GM12878 (cell line): Measurements from ENCODE around the gene ATG101. TPM values are rescaled to one million over a fixed set of nuclear protein-coding genes. Genes with fewer than 3 reads are reported as not detected.

Experiments used
- ATAC-seq: fragments of 200-7000 bp; cut with Tn5 transposase; 3 replicates; pipeline ENCODE4 v1.9.1; 2020; ENCODE audit warnings: mild to moderate bottlenecking, moderate library complexity
- BruUV-seq: library from RNA; stranded (reverse); fragments of 400-500 nt; replicated peaks from 2 replicates; lab custom pipeline; 2021; lab: Mats Ljungman, UMichigan
- CTCF ChIA-PET: fragments of 300-600 bp; sonication (Branson Sonifier 250); formaldehyde crosslinking; extraction: SDS; loops from one replicate; lab custom pipeline; 2021; ENCODE audit warnings: inconsistent platforms; lab: Yijun Ruan, JAX
- POLR2A ChIA-PET: fragments of 350-600 bp; formaldehyde crosslinking; extraction: SDS; loops from one replicate; lab custom pipeline; 2021; ENCODE audit warnings: inconsistent platforms; lab: Charles Lee
- RAD21 ChIA-PET: fragments of 300-600 bp; sonication (Branson Sonifier 250); formaldehyde crosslinking; loops from one replicate; lab custom pipeline; 2023; ENCODE audit warnings: antibody characterized with exemption; ENCODE audit not compliant: unreplicated experiment; lab: Charles Lee
- SMC1A ChIA-PET: fragments of 300-600 bp; sonication (Branson Sonifier 250); formaldehyde crosslinking; loops from one replicate; lab custom pipeline; 2023; ENCODE audit not compliant: unreplicated experiment, uncharacterized antibody; lab: Charles Lee
- DNase-seq: peaks from one replicate; pipeline ENCODE4 v3.0.0-alpha.2; 2011; ENCODE audit warnings: low read depth, low spot score
- FAIRE-seq: peaks from 3 replicates; lab custom pipeline; 2011; peaks lifted over from hg19 to GRCh38; lab: Jason Lieb, UNC
- H2AFZ ChIP-seq: 2 replicates; pipeline ENCODE4 v1.6.0; 2011; ENCODE audit warnings: low read depth, low read length, control low read depth; ENCODE audit not compliant: control insufficient read depth
- H3K27ac ChIP-seq: 2 replicates; pipeline ENCODE4 v1.5.1; 2011; ENCODE audit warnings: control low read depth; ENCODE audit not compliant: control insufficient read depth, insufficient read depth
- H3K27me3 ChIP-seq, 2 experiments: replicated peaks in 1 of 2; 2 replicates each; pipeline versions ENCODE4 v1.6.0 to v1.6.1; 2011; ENCODE audit warnings: low read length in 1 of 2; ENCODE audit not compliant: control insufficient read depth in 2 of 2, insufficient read depth in 2 of 2
- H3K36me3 ChIP-seq, 2 experiments: 2 replicates each; pipeline ENCODE4 v1.5.1; 2011; ENCODE audit warnings: low read length in 1 of 2; ENCODE audit not compliant: control insufficient read depth in 2 of 2, insufficient read depth in 2 of 2
- H3K4me1 ChIP-seq: 2 replicates; pipeline ENCODE4 v1.6.1; 2011; ENCODE audit warnings: mild to moderate bottlenecking, low read length, moderate library complexity, mixed read lengths; ENCODE audit not compliant: control insufficient read depth, insufficient read depth
- H3K4me2 ChIP-seq: 2 replicates; pipeline ENCODE4 v1.6.0; 2011; ENCODE audit warnings: control low read depth; ENCODE audit not compliant: control insufficient read depth, insufficient read depth
- H3K4me3 ChIP-seq: fragments of 200-600 bp; sonication (generic); 2 replicates; pipeline ENCODE4 v1.5.1; 2016
- H3K79me2 ChIP-seq: 2 replicates; pipeline ENCODE4 v1.6.0; 2011; ENCODE audit warnings: low read length; ENCODE audit not compliant: control insufficient read depth, insufficient read depth
- H3K9ac ChIP-seq: 2 replicates; pipeline ENCODE4 v1.8.0; 2011; ENCODE audit warnings: low read length, control low read depth, mixed read lengths; ENCODE audit not compliant: control insufficient read depth, insufficient read depth
- H3K9me3 ChIP-seq: replicated peaks from 3 replicates; pipeline ENCODE4 v1.5.1; 2011; ENCODE audit warnings: mild to moderate bottlenecking, low read length; ENCODE audit not compliant: control insufficient read depth, insufficient read depth
- H4K20me1 ChIP-seq: 2 replicates; pipeline ENCODE4 v1.6.0; 2011; ENCODE audit not compliant: control insufficient read depth, insufficient read depth
- BACH1 ChIP-seq: fragments of 450-650 bp; IDR thresholded peaks from 2 replicates; pipeline ENCODE4 v1.6.1; 2017; ENCODE audit warnings: mild to moderate bottlenecking, borderline replicate concordance
- BRCA1 ChIP-seq: IDR thresholded peaks from 2 replicates; pipeline ENCODE4 v1.6.1; 2011; ENCODE audit warnings: low read depth, low read length, improper control_type of control experiment
- CBFB ChIP-seq: IDR thresholded peaks from 2 replicates; pipeline ENCODE4 v1.6.1; 2016; ENCODE audit warnings: antibody characterized with exemption, low read depth
- CREB1 ChIP-seq: IDR thresholded peaks from 2 replicates; pipeline ENCODE4 v1.6.1; 2012; ENCODE audit warnings: low read depth, mild to moderate bottlenecking, inconsistent platforms
- CTCF ChIP-seq, 3 experiments: IDR thresholded peaks in 2 of 3; conservative IDR thresholded peaks in 1 of 3; 2 replicates each; pipeline ENCODE4 v1.5.1; 2011; ENCODE audit warnings: low read depth in 3 of 3, low read length in 3 of 3, mild to moderate bottlenecking in 3 of 3, control low read depth in 2 of 3, moderate library complexity in 2 of 3, inconsistent platforms in 1 of 3, mixed read lengths in 1 of 3; ENCODE audit not compliant: control insufficient read depth in 2 of 3, insufficient read depth in 1 of 3; ENCODE audit errors: extremely low read depth in 1 of 3
- EED ChIP-seq: sonication (generic); IDR thresholded peaks from 2 replicates; pipeline ENCODE4 v1.6.1; 2016; ENCODE audit warnings: antibody characterized with exemption, low read depth
- EGR1 ChIP-seq, 2 experiments: IDR thresholded peaks; 1 replicate in 1 of 2; 2 replicates in 1 of 2; pipeline ENCODE4 v1.6.1; 2011 to 2012; ENCODE audit warnings: low read depth in 2 of 2, low read length in 2 of 2, borderline replicate concordance in 1 of 2, mild to moderate bottlenecking in 1 of 2, moderate library complexity in 1 of 2
- FOS ChIP-seq: IDR thresholded peaks from 3 replicates; pipeline ENCODE4 v1.6.1; 2011; ENCODE audit warnings: borderline replicate concordance; ENCODE audit not compliant: insufficient read length; ENCODE audit errors: extremely low read depth
- FOXM1 ChIP-seq: IDR thresholded peaks from 2 replicates; pipeline ENCODE4 v1.6.1; 2012; ENCODE audit warnings: low read depth, mild to moderate bottlenecking, inconsistent platforms, low read length, moderate library complexity
- HSF1 ChIP-seq: fragments of 150-350 bp; IDR thresholded peaks from 2 replicates; pipeline ENCODE4 v1.6.1; 2014; ENCODE audit warnings: mild to moderate bottlenecking, low read depth, low read length
- IKZF1 ChIP-seq: fragments of 450-650 bp; conservative IDR thresholded peaks from 2 replicates; pipeline ENCODE4 v1.6.1; 2017; ENCODE audit warnings: antibody characterized with exemption, mild to moderate bottlenecking
- JUNB ChIP-seq: IDR thresholded peaks from 2 replicates; pipeline ENCODE4 v1.6.1; 2016; ENCODE audit warnings: antibody characterized with exemption, mild to moderate bottlenecking
- MXI1 ChIP-seq: fragments of 150-350 bp; IDR thresholded peaks from 2 replicates; pipeline ENCODE4 v1.6.1; 2011; ENCODE audit warnings: low read depth, mild to moderate bottlenecking, inconsistent platforms, low read length, improper control_type of control experiment
- PAX8 ChIP-seq: fragments of 450-650 bp; IDR thresholded peaks from 2 replicates; pipeline ENCODE4 v1.6.1; 2017; ENCODE audit warnings: mild to moderate bottlenecking, moderate library complexity
- POLR2A ChIP-seq: IDR thresholded peaks from 2 replicates; pipeline ENCODE4 v1.6.1; 2011; ENCODE audit warnings: low read depth, mild to moderate bottlenecking, low read length
- RFX5 ChIP-seq: IDR thresholded peaks from 2 replicates; pipeline ENCODE4 v1.6.1; 2011; ENCODE audit warnings: low read depth, low read length, improper control_type of control experiment
- SUZ12 ChIP-seq: fragments of 200-600 bp; sonication (generic); IDR thresholded peaks from one replicate; pipeline ENCODE4 v1.6.1; 2018; ENCODE audit warnings: antibody characterized with exemption, mild to moderate bottlenecking; ENCODE audit not compliant: unreplicated experiment
- TBL1XR1 ChIP-seq: IDR thresholded peaks from 2 replicates; pipeline ENCODE4 v1.6.1; 2012; ENCODE audit warnings: low read depth, low read length, improper control_type of control experiment
- TCF3 ChIP-seq: IDR thresholded peaks from 2 replicates; pipeline ENCODE4 v1.6.1; 2012; ENCODE audit warnings: low read depth, mild to moderate bottlenecking, low read length, borderline replicate concordance; ENCODE audit not compliant: insufficient read depth
- WGBS: methylation state at CpG from one replicate; pipeline ENCODE4 v1.1.6; 2016; ENCODE audit warnings: low lambda C conversion rate; ENCODE audit not compliant: insufficient replicate concordance, insufficient coverage; ENCODE audit errors: missing lambda C conversion rate; 5-methylcytosine and 5-hydroxymethylcytosine counted together
- in situ Hi-C: fragments of 300-500 bp; cut with MboI; formaldehyde crosslinking; loops from 9 replicates; pipeline ENCODE4 v1.14.3; 2018; ENCODE audit warnings: mixed read lengths
- intact Hi-C: fragments of 100-400 bp; cut with micrococcal nuclease; formaldehyde crosslinking; loops from one replicate; pipeline ENCODE4 v1.14.2; 2022; ENCODE audit not compliant: unreplicated experiment
- polyA plus RNA-seq, 11 experiments: library from polyadenylated mRNA; depleted of rRNA in 4 of 11; unstranded in 6 of 11; stranded (reverse) in 5 of 11; fragments of >200 nt; fragmentation: Nextera tagmentation in 4 of 11; fragmentation: Illumina TruSeq in 1 of 11; extraction: Ambion mirVana in 4 of 11; extraction: Trizol in 1 of 11; gene quantifications; 1 replicate in 1 of 11; 2 replicates in 10 of 11; pipeline versions ENCODE4 v1.2.1 to v1.2.3, GENCODE V29; 2011 to 2016; ENCODE audit warnings: inconsistent platforms in 2 of 11, missing spikeins in 2 of 11, low read depth in 1 of 11
- total RNA-seq, 4 experiments: library from RNA; depleted of rRNA in 3 of 4; stranded (reverse); fragments of >200 nt in 3 of 4; fragmentation: Illumina TruSeq in 1 of 4; extraction: Trizol in 1 of 4; gene quantifications; 2 replicates each; pipeline versions ENCODE4 v1.2.1 to v1.2.3, GENCODE V29; 2013 to 2021

ATG101 gene
- total and polyA plus RNA-seq, 10 of the 15 experiments (the other 5 are each of a cell fraction or from before 2014, with no cell fraction given): 2.7 to 49.8 (median 35.3) TPM

- TF ChIP-seq CREB1: no peak
- no peak for TF ChIP-seq TCF3
- no peak for TF ChIP-seq POLR2A
- no peak for TF ChIP-seq SUZ12
- TF ChIP-seq FOS: no peak
Measured at GRCh38 chr12:52032446-52032803, 37.4 kb upstream of the ATG101 start (continued).

GRCh38 chr12:52032804-52033445 is 36.9 kb upstream of the ATG101 start:
- ChIA-PET POLR2A (interaction anchor here (0.6 to 6.0 kb wide), 11 partner anchors 15 to 1254 kb away, joined by 3 to 24 read pairs (median 5); partner anchors contain the start of genes ATG101 and NR4A1), RAD21 (interaction anchor here (0.7 to 4.3 kb wide), 14 partner anchors 9 to 89 kb away, joined by 3 to 44 read pairs (median 8); partner anchors contain the start of genes ATG101 and NR4A1), CTCF (interaction anchor here (0.9 to 15.6 kb wide), 18 partner anchors 8 to 246 kb away, joined by 3 to 622 read pairs (median 6); partner anchors contain the start of genes ATG101, NR4A1 and SMIM41), SMC1A (interaction anchor here (0.7 to 13.7 kb wide), 12 partner anchors 9 to 88 kb away, joined by 3 to 322 read pairs (median 6); partner anchors contain the start of genes ATG101 and NR4A1)
- Histone ChIP-seq H3K27ac (no peak overlapping the region), H2AFZ (peak overlapping the region; percentile 64), H3K36me3 (no peaks in the 10 kb centered on the region), H3K79me2 (no peaks in the 10 kb centered on the region), H3K9me3 (no peaks in the 10 kb centered on the region), H3K4me2 (peak overlapping the region; percentile 88), H3K4me1 (peaks cover 17% of the 10 kb centered on the region), H4K20me1 (no peaks in the 10 kb centered on the region), H3K9ac (peak overlapping the region; percentile 56), H3K27me3 (no peaks in the 10 kb centered on the region; a peak in 1 of 4 replicates), H3K4me3 (peak overlapping the region; percentile 51; the same call in 1 of the 2 replicates)
- intact Hi-C loops: no loop called here
- no TSS peak for BruUV-seq
- 1% methylated on average over 30 of the region's 48 CpGs for WGBS
- in situ Hi-C loops: no loop called here
- ATAC-seq: peak; percentile 94
- FAIRE-seq: peak; percentile 95
- DNase-seq: peak; percentile 55
- TF ChIP-seq CREB1 (peak; percentile 90), PAX8 (no peak), CBFB (no peak), HSF1 (peak; percentile 89), EED (peak; percentile 47), TBL1XR1 (0 out of 2 replicates have a peak, but pooled peaks have one; percentile 76), BACH1 (0 out of 2 replicates have a peak, but pooled peaks have one; percentile 35), IKZF1 (peak; percentile 85), RFX5 (no peak; the same call in 1 of the 2 replicates), EGR1 (IDR thresholded peaks at IDR 0.05; ENCODE audit: borderline replicate concordance in 1 of 2, low read depth in 2 of 2, low read length in 2 of 2) (peak in 1 of 2 experiments; percentile 83; a peak in 2 of 3 replicates), MXI1 (peak; percentile 8; the same call in 1 of the 2 replicates), CTCF (IDR thresholded peaks at IDR 0.05 in 2 of 3, conservative IDR thresholded peaks at IDR 0.05 in 1 of 3; ENCODE audit: control insufficient read depth in 2 of 3, extremely low read depth in 1 of 3, insufficient read depth in 1 of 3, low read depth in 3 of 3, low read length in 3 of 3) (no peak), JUNB (no peak), FOXM1 (no peak), BRCA1 (no peak)
